Stimulated activated CD4-positive, alpha-beta T cell treated with anti-CD3 and anti-CD28 coated beads, Interleukin-4, amount 100 ng/mL, for 1 hour (primary cell): ENCODE data around the gene DNAJC24.
"Not testable (repeated sequence)": the region's sequence is repeated elsewhere in the genome, so short reads cannot be mapped to it uniquely, and the experiment has no call there.

Source experiments
- DNase-seq: peaks from one replicate; pipeline ENCODE4 v3.0.0-alpha.2; 2020

Gene DNAJC24, protein sequence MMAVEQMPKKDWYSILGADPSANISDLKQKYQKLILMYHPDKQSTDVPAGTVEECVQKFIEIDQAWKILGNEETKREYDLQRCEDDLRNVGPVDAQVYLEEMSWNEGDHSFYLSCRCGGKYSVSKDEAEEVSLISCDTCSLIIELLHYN

DNA sequence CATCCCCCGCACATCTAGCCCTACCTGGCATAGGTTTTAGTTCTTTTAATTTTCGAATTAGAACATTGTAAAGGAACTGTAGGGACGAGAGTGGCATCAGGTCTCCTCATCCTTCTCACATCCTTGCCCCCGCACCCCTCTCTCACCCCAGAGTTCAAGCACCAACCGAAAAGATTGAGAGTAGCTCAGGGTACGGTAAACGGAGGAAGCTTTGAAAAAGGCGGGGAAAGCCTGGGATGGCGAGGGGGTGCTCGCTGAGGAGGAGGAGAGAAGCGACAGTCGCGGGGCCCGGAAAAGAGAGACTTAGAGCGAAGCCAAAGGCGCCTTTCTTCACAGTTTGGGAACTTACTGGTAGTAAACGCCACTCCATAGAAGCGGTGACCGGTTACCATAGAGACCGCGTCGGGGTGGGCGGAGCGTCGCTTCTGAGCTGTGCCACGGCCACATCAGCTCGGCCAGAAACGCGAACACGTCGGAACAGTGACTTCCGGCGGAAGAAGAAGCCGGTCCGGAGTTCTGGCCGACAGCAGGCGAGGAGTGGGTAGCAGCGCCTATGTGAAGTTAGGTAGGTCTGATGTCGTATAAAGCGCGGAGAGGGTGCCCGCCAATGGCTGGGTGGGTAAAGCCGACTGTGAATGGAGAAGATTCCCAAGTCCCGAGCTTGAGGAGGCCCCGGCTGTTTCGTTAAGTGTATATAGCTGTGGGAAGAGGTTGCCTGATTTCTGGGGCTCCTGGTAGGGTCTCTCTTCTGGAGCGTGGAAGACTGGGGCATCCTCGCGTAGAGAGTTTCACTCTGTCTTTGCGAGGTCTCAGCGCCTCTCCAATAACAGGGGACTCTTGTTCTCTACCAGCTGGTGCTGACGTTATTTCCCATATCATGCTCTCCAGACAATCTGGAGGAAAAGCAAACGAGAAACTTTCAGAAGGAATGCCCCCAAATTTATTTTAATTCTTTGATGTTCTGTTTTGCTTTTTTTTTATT lies at the start of gene DNAJC24, which contains the start of gene DCDC1:
Gene DNAJC24 (plus strand): TSS at position 513 of the 982 bp plus-strand sequence. CDS start 889 bp downstream, outside the sequence.
Gene DCDC1 (minus strand): TSS at position 392 of the 982 bp plus-strand sequence. CDS start 41,459 bp downstream, outside the sequence.
- peak; percentile 95 for DNase-seq

GRCh38 chr11:31321494-31321893 lies 48.2 kb upstream of the DNAJC24 start:
- not testable (repeated sequence) for DNase-seq

- no peak for DNase-seq
Measured at GRCh38 chr11:31323145-31323544, 46.5 kb upstream of the DNAJC24 start.

DNA sequence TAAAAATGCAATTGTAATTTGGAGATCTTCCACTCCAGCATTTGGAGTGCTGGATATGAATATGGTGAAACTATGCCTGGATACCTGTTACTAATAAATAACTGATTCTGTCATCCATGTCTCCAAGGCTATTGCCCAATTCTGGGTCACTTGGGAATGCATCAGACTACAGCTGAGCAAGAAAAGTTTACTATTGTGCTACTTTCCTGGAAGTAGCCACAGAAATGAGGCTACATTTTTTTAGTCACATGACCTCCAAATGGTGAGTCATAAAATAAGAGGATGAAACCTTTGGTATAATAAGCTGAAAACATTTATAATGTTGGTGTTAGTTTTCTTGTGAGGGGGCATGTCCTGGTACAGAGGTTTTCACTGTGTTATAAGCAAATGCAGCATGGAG lies 44.5 kb upstream of the DNAJC24 start:
- no peak for DNase-seq

DNA sequence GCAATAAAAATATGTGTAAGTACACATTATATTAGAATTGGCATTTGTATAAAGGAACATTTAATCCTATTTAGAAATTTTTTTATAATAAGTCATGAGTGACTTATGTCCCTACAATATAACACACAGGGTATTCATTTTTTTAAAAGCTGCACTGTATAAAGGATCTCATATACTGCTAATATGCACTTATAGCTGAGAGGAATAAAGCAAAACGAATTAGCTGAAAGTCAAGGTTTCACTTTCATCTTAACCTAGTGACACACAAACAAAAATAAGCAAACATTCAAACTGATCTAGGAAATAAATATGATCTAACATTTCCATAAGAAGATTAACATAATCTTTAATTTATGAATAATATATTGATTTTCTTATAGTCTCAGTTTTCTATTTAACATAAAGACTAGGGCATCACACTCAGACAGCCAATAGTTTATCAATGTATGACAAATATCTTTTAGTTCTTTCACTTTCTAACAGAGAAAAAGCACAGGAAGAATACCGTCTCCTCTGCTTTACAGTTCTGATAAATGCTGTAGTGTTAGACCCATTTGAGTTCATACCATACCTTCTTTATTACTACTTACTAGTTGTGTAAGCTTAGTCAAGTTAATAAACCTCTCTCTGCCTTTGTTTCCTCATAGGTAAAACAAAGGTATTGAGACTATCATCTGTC lies 43.1 kb upstream of the DNAJC24 start:
- no peak for DNase-seq

DNA sequence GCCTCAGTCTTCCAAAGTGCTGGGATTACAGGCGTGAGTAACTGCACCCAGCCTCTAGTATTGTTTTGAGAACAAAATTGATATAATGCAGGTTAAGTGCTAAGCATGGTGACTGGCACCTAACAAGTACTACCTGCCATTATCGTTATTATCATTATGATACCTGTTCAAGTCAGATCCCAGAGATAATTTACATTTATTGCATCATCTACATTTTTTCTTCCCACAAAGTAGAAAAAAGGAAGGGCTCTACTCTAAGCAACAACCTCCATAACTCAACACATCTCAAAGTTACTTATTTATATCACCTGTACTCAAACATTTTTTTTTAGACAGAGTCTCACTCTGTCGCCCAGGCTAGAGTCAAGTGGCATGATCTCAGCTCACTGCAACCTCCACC lies 42.2 kb upstream of the DNAJC24 start:
- no peak for DNase-seq

DNA sequence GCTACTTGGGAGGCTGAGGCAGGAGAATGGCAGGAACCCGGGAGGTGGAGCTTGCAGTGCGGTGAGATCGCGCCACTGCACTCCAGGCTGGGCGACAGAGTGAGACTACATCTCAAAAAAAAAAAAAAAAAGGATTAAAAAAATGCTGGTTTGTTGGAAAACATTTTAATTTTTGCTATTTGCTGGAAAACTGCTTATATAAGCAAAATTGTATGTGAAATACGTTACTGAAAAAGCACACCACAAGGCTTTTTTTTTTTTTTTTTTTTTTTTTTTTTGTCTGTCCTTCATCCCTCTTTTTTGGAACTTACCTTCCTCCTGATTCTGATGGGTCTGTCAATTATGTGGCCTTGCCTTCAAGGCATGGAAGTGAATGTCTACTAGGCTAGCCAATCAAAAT lies 41.0 kb upstream of the DNAJC24 start:
- no peak for DNase-seq

- DNase-seq: no peak
Measured at GRCh38 chr11:31337806-31338205, 31.9 kb upstream of the DNAJC24 start.

DNA sequence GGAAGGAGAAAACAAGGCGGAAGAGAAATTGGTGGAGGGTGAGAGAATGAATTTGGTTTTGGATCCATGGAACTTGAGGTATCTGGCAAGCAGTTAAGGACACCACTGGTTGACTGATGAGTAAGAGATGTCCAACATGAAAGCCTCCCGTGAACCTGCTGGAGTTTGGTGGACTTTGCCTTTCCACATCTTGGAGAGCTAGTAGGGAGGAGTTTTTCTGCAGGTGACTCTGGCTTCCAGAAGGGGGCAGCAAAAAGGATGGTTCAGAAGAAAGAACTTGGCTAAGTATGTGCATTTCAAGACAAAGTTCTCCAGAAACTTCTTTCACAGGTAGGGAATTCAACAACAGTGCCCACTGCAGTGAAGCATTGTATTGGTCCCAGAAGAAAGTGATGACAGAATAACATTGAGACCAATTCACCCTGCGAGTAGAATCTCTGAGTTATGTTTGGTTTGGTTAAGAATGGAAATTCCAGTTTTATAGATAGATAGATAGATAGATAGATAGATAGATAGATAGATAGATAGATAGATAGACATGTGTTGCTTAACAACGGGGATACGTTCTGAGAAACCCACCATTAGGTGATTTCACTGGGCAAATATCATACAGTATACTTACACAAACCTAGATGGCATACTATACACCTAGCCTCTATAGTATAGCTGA lies 28.6 kb upstream of the DNAJC24 start:
- DNase-seq: no peak

DNA sequence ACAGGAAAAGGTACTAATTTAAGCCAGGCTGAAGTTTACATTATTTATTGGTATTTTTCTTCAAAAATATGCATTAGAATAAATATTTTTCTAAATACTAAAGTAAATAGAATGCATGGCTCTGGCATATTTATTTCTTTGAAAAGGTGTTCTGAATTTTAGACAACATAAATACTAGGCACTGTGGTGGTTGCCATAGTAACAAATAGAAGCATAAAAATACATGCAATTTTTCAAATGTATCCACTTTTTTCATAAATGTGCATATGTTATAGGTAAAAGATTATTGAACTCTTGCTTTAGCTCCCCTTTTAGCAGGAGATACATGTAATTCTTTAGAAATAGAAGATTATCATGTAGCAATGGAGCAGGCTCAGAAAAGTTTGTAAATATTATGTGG lies 18.5 kb upstream of the DNAJC24 start:
- no peak for DNase-seq

- DNase-seq: no peak
Measured at GRCh38 chr11:31355131-31355530, 14.5 kb upstream of the DNAJC24 start.

GRCh38 chr11:31355817-31356216 lies 13.8 kb upstream of the DNAJC24 start:
- no peak for DNase-seq

GRCh38 chr11:31361743-31362142 lies 7.9 kb upstream of the DNAJC24 start:
- no peak for DNase-seq

DNA sequence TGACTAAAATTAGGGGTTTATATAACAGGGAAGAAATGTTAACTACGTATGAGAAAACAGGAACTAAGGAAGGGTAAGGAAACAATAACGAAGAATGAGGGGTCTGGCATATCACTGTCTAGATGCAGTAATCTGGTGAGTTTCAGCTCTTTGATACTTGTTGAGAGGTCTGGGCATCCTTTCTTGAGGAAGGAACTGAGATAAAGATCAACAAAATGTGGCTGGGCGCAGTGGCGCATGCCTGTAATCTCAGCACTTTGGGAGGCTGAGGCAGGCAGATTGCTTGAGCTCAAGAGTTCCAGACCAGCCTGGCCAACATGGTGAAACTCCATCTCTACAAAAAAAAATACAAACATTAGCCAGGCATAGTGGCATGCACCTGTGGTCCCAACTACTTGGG lies 2.9 kb upstream of the DNAJC24 start:
- no peak for DNase-seq

GRCh38 chr11:31375879-31376278 lies 6.2 kb downstream of the DNAJC24 start:
- peak; percentile 10 for DNase-seq

DNA sequence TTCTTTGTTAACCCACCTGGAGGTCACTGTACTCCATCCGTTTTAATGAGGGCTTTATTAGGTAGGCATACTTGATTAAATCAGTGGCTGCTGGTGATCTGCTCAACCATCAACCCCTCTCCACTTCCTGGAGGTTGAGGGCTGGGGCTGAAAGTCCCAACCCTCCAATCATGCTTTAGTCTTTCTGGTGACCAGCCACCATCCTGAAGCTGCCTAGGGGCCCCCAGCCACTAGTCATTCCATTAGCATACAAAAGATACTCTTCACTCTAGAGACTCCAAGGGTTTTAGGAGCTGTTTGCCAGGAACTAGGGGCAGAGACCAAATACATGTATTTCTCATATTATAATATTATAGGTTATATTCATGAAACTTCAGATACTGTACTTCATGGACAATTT lies 13.5 kb downstream of the DNAJC24 start:
- DNase-seq: no peak

- DNase-seq: no peak
Measured at GRCh38 chr11:31387379-31387778, 17.7 kb downstream of the DNAJC24 start.

- no peak for DNase-seq
Measured at GRCh38 chr11:31397239-31397834, 27.7 kb downstream of the DNAJC24 start.

DNA sequence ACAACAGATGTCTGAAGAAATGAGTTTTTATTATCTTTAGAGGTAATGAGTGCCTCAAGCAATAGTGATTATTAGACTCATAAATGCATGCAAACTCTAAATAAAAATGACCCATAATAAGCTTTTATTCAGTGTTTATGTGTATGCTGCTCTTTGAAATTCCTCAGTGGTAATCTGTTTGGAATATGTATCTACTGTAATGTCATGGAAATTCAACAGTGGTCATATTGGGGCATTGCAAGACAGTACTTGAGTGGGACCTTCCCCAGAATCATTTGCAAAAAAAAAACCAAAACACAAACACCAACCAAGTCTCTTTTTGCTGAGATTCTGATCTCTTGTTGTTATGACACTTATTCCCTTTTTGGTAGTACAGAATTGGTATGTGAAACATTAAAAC lies 35.0 kb downstream of the DNAJC24 start:
- no peak for DNase-seq

GRCh38 chr11:31408201-31408600 lies 38.5 kb downstream of the DNAJC24 start:
- no peak for DNase-seq

GRCh38 chr11:31412946-31413345 lies 43.3 kb downstream of the DNAJC24 start:
- no peak for DNase-seq

- DNase-seq: no peak
Measured at GRCh38 chr11:31414338-31414737, 44.7 kb downstream of the DNAJC24 start.

DNA sequence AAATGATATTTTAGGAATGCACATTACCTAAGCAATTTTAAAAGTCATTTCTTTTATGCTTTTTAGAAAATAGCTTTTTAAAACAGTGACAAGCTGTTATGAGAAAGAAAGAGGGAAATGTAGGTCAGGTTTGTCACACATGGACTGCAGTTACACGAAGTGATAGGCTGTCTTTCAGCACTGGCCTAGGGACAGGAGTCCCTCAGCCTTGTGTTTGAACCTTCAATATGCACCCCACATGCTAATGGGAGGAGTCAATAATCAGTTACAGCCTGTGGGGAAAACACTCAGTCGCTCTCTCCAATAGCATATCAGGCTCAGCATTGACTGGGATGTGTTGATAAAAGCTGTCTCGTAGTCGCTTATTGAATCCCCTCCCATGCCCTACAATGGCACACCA lies 45.8 kb downstream of the DNAJC24 start:
- no peak for DNase-seq
